K562 (cell line): ENCODE data around the gene TCTN3. TPM values are rescaled to one million over a fixed set of nuclear protein-coding genes. Genes with fewer than 3 reads are reported as not detected.

Source experiments
- CBFA2T2 ChIP-seq: fragments of 450-650 bp; conservative IDR thresholded peaks from 2 replicates; pipeline ENCODE4 v1.6.1; 2017; ENCODE audit warnings: mild to moderate bottlenecking
- CHD4 ChIP-seq: fragments of 200-600 bp; sonication (generic); IDR thresholded peaks from 3 replicates; pipeline ENCODE4 v1.6.1; 2012; ENCODE audit warnings: low read depth, mild to moderate bottlenecking, mixed read lengths, low read length, inconsistent platforms; ENCODE audit not compliant: insufficient read depth, insufficient replicate concordance, poor library complexity, severe bottlenecking
- DPF2 ChIP-seq: fragments of 450-650 bp; IDR thresholded peaks from 2 replicates; pipeline ENCODE4 v1.6.1; 2016
- HDAC3 ChIP-seq: fragments of 450-650 bp; IDR thresholded peaks from 2 replicates; pipeline ENCODE4 v1.6.1; 2018; ENCODE audit warnings: borderline replicate concordance, mild to moderate bottlenecking, moderate library complexity; ENCODE audit not compliant: partially characterized antibody
- NCOA2 ChIP-seq, 2 experiments: fragments of 450-650 bp; IDR thresholded peaks; 2 replicates each; pipeline ENCODE4 v1.6.1; 2018; ENCODE audit warnings: mild to moderate bottlenecking in 2 of 2, moderate library complexity in 1 of 2; ENCODE audit not compliant: partially characterized antibody in 2 of 2
- NCOR1 ChIP-seq: fragments of 450-650 bp; IDR thresholded peaks from 2 replicates; pipeline ENCODE4 v1.6.1; 2016; ENCODE audit warnings: mild to moderate bottlenecking, moderate library complexity
- PKNOX1 ChIP-seq: fragments of 450-650 bp; IDR thresholded peaks from 2 replicates; pipeline ENCODE4 v1.6.1; 2016
- PML ChIP-seq: IDR thresholded peaks from 2 replicates; pipeline ENCODE4 v1.6.1; 2012; ENCODE audit warnings: low read length, inconsistent platforms
- POLR2AphosphoS5 ChIP-seq: IDR thresholded peaks from 2 replicates; pipeline ENCODE4 v1.6.1; 2011; ENCODE audit warnings: mild to moderate bottlenecking, low read depth, low read length, moderate library complexity; ENCODE audit not compliant: control insufficient read depth, insufficient read depth
- SMAD4 ChIP-seq: fragments of 250-450 bp; sonication (Bioruptor Pico); conservative IDR thresholded peaks from 2 replicates; pipeline ENCODE4 v1.8.0; 2021; ENCODE audit warnings: inconsistent platforms, mild to moderate bottlenecking, moderate library complexity
- SMARCC2 ChIP-seq: fragments of 450-650 bp; IDR thresholded peaks from 2 replicates; pipeline ENCODE4 v1.6.1; 2017; ENCODE audit warnings: antibody characterized with exemption, moderate library complexity, mild to moderate bottlenecking, low read depth
- SMC3 ChIP-seq: conservative IDR thresholded peaks from 2 replicates; pipeline ENCODE4 v1.6.1; 2011; ENCODE audit warnings: low read depth, low read length, improper control_type of control experiment; ENCODE audit not compliant: insufficient read depth
- SOX6 ChIP-seq: fragments of 450-650 bp; IDR thresholded peaks from 2 replicates; pipeline ENCODE4 v1.6.1; 2014; ENCODE audit warnings: mild to moderate bottlenecking
- STAT5A ChIP-seq: IDR thresholded peaks from 2 replicates; pipeline ENCODE4 v1.6.1; 2012; ENCODE audit warnings: low read length, inconsistent platforms, borderline replicate concordance
- TCF3 ChIP-seq: sonication (generic); formaldehyde crosslinking; IDR thresholded peaks from 2 replicates; pipeline ENCODE4 v1.4.0; 2020; ENCODE audit warnings: mild to moderate bottlenecking, missing genetic modification reagents
- TCF7 ChIP-seq: sonication (generic); IDR thresholded peaks from 2 replicates; pipeline ENCODE4 v1.6.1; 2016; ENCODE audit warnings: antibody characterized with exemption, borderline replicate concordance
- TEAD4 ChIP-seq, 2 experiments: sonication (generic) in 1 of 2; formaldehyde crosslinking in 1 of 2; IDR thresholded peaks; 2 replicates each; pipeline versions ENCODE4 v1.6.1 to v1.8.0; 2012 to 2022; ENCODE audit warnings: borderline replicate concordance in 1 of 2, inconsistent platforms in 1 of 2, low read length in 1 of 2, mild to moderate bottlenecking in 1 of 2, missing genetic modification reagents in 1 of 2
- ZNF263 ChIP-seq: sonication (generic); formaldehyde crosslinking; IDR thresholded peaks from 2 replicates; pipeline ENCODE4 v1.8.0; 2022; ENCODE audit warnings: mild to moderate bottlenecking, missing genetic modification reagents, borderline replicate concordance
- polyA plus RNA-seq, 8 experiments: library from polyadenylated mRNA; depleted of rRNA in 4 of 8; stranded (reverse) in 5 of 8; unstranded in 3 of 8; fragments of >200 nt; fragmentation: Nextera tagmentation in 2 of 8; fragmentation: Illumina TruSeq in 1 of 8; extraction: Ambion mirVana in 2 of 8; extraction: Trizol in 1 of 8; gene quantifications; 2 replicates each; pipeline versions ENCODE4 v1.2.1 to v1.2.3, GENCODE V29; 2011 to 2014; ENCODE audit warnings: inconsistent platforms in 1 of 8, missing spikeins in 1 of 8
- total RNA-seq, 7 experiments: library from RNA; depleted of rRNA in 6 of 7; stranded (reverse); fragments of >200 nt in 6 of 7; fragmentation: Illumina TruSeq in 2 of 7; extraction: Trizol in 2 of 7; gene quantifications; 2 replicates each; pipeline versions ENCODE4 v1.2.1 to v1.2.3, GENCODE V29; 2011 to 2021; ENCODE audit warnings: low replicate concordance in 1 of 7
- TF ChIP-seq, protein P1 (sequence below): fragments of 250-450 bp; sonication (Bioruptor Pico); IDR thresholded peaks from 2 replicates; pipeline ENCODE4 v1.5.0; 2020; ENCODE audit warnings: mild to moderate bottlenecking
- TF ChIP-seq, protein P2 (sequence below), 3 experiments: fragments of 200-800 bp in 1 of 3; fragments of 250-450 bp in 1 of 3; fragments of 450-650 bp in 1 of 3; sonication (Bioruptor Pico) in 1 of 3; sonication (Bioruptor generic) in 1 of 3; formaldehyde crosslinking in 1 of 3; IDR thresholded peaks; 2 replicates each; pipeline versions ENCODE4 v1.6.1 to v1.8.0; 2016 to 2022; ENCODE audit warnings: mild to moderate bottlenecking in 2 of 3, missing genetic modification characterization in 2 of 3, missing compliant biosample characterization in 1 of 3, moderate library complexity in 1 of 3
- TF ChIP-seq, protein P3 (sequence below): fragments of 200-800 bp; sonication (Bioruptor generic); IDR thresholded peaks from 2 replicates; pipeline ENCODE4 v1.6.1; 2017; ENCODE audit warnings: missing genetic modification characterization, missing compliant biosample characterization

TCTN3 gene
- total and polyA plus RNA-seq, 9 of the 15 experiments (the other 6 are each of a cell fraction or from before 2014, with no cell fraction given): 10.4 to 25.8 (median 16.3) TPM

DNA sequence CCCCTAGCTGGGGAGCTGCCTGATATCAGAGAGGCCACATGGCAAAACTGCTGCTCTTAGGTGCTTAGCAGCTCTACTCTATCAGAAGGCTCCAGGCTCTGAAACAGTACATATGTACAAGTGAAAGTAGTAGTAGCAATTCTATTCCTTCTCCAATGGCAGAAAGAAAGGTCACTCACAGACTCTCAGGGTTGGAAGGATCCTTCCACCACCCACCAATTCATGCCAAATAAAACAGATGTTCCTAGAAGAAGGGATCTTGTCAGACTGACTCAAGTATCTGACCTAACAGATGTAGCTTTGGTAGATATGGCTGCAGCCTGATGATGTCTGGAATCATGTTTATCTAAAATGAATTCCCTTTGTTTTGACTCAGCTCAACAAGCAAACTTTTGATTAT lies 29.2 kb downstream of the TCTN3 start (continued):
- TF ChIP-seq DPF2: peak; percentile 72
- peak; percentile 41; the same call in 1 of the 2 replicates for TF ChIP-seq SOX6
- peak; percentile 52 for TF ChIP-seq HDAC3
- no peak for TF ChIP-seq CHD4
- TF ChIP-seq TCF7: no peak
- TF ChIP-seq TEAD4 (IDR thresholded peaks at IDR 0.05; ENCODE audit: low read length): peak; percentile 88
- no peak for TF ChIP-seq TEAD4 (CRISPR knock-in tag; IDR thresholded peaks at IDR 0.05; ENCODE audit: borderline replicate concordance)
- TF ChIP-seq PKNOX1: peak; percentile 22; the same call in 1 of the 2 replicates
- peak; percentile 63 for TF ChIP-seq PML
- TF ChIP-seq NCOR1: peak; percentile 86
- no peak for TF ChIP-seq NCOA2 (IDR thresholded peaks at IDR 0.05; ENCODE audit: partially characterized antibody in 2 of 2)
- TF ChIP-seq, protein P1, sequence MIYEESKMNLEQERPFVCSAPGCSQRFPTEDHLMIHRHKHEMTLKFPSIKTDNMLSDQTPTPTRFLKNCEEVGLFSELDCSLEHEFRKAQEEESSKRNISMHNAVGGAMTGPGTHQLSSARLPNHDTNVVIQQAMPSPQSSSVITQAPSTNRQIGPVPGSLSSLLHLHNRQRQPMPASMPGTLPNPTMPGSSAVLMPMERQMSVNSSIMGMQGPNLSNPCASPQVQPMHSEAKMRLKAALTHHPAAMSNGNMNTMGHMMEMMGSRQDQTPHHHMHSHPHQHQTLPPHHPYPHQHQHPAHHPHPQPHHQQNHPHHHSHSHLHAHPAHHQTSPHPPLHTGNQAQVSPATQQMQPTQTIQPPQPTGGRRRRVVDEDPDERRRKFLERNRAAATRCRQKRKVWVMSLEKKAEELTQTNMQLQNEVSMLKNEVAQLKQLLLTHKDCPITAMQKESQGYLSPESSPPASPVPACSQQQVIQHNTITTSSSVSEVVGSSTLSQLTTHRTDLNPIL: no peak
- TF ChIP-seq ZNF263 (CRISPR knock-in tag): no peak
- TF ChIP-seq, protein P2, sequence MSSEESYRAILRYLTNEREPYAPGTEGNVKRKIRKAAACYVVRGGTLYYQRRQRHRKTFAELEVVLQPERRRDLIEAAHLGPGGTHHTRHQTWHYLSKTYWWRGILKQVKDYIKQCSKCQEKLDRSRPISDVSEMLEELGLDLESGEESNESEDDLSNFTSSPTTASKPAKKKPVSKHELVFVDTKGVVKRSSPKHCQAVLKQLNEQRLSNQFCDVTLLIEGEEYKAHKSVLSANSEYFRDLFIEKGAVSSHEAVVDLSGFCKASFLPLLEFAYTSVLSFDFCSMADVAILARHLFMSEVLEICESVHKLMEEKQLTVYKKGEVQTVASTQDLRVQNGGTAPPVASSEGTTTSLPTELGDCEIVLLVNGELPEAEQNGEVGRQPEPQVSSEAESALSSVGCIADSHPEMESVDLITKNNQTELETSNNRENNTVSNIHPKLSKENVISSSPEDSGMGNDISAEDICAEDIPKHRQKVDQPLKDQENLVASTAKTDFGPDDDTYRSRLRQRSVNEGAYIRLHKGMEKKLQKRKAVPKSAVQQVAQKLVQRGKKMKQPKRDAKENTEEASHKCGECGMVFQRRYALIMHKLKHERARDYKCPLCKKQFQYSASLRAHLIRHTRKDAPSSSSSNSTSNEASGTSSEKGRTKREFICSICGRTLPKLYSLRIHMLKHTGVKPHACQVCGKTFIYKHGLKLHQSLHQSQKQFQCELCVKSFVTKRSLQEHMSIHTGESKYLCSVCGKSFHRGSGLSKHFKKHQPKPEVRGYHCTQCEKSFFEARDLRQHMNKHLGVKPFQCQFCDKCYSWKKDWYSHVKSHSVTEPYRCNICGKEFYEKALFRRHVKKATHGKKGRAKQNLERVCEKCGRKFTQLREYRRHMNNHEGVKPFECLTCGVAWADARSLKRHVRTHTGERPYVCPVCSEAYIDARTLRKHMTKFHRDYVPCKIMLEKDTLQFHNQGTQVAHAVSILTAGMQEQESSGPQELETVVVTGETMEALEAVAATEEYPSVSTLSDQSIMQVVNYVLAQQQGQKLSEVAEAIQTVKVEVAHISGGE (CRISPR knock-in tag; IDR thresholded peaks at IDR 0.05): 0 out of 6 replicates have a peak, but pooled peaks of 1 of the 3 experiments have one; percentile 27
- no peak for TF ChIP-seq SMC3
- TF ChIP-seq CBFA2T2: peak; percentile 89
- TF ChIP-seq, protein P3, sequence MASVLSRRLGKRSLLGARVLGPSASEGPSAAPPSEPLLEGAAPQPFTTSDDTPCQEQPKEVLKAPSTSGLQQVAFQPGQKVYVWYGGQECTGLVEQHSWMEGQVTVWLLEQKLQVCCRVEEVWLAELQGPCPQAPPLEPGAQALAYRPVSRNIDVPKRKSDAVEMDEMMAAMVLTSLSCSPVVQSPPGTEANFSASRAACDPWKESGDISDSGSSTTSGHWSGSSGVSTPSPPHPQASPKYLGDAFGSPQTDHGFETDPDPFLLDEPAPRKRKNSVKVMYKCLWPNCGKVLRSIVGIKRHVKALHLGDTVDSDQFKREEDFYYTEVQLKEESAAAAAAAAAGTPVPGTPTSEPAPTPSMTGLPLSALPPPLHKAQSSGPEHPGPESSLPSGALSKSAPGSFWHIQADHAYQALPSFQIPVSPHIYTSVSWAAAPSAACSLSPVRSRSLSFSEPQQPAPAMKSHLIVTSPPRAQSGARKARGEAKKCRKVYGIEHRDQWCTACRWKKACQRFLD (CRISPR knock-in tag): no peak
- TF ChIP-seq SMAD4 (CRISPR knock-in tag): peak; percentile 72
- TF ChIP-seq POLR2AphosphoS5: peak; percentile 58; the same call in 1 of the 2 replicates
- TF ChIP-seq STAT5A: peak; percentile 68; the same call in 1 of the 2 replicates
- TF ChIP-seq SMARCC2: peak; percentile 23; the same call in 1 of the 2 replicates
- peak; percentile 85 for TF ChIP-seq TCF3 (CRISPR knock-in tag)
